ENCODE measurements around the gene CYBB.

- TF ChIP-seq CTCF (IDR thresholded peaks at IDR 0.05) (no peak), POLR2A (IDR thresholded peaks at IDR 0.05) (no peak)
Measured at GRCh38 chrX:37752281-37752680, 27.6 kb upstream of the CYBB start.

Data from uterus (tissue), 2 donors.